K562 (cell line): ENCODE results near the gene DDR1. TPM values are rescaled to one million over a fixed set of nuclear protein-coding genes. Genes with fewer than 3 reads are reported as not detected.

Experiments
- ATF1 ChIP-seq, 2 experiments: fragments of 450-650 bp in 1 of 2; IDR thresholded peaks; 2 replicates each; pipeline ENCODE4 v1.6.1; 2016; ENCODE audit warnings: missing compliant biosample characterization in 1 of 2, missing genetic modification characterization in 1 of 2
- CREB5 ChIP-seq: fragments of 250-450 bp; sonication (Bioruptor Pico); IDR thresholded peaks from 2 replicates; pipeline ENCODE4 v1.5.0; 2020; ENCODE audit warnings: mild to moderate bottlenecking
- CTCFL ChIP-seq: IDR thresholded peaks from 2 replicates; pipeline ENCODE4 v1.6.1; 2011; ENCODE audit warnings: borderline replicate concordance, low read depth, mild to moderate bottlenecking, moderate library complexity, low read length; ENCODE audit not compliant: insufficient read depth, poor library complexity, severe bottlenecking
- DPF2 ChIP-seq: fragments of 450-650 bp; IDR thresholded peaks from 2 replicates; pipeline ENCODE4 v1.6.1; 2016
- FOXA3 ChIP-seq, 2 experiments: fragments of 450-650 bp in 1 of 2; sonication (generic) in 1 of 2; formaldehyde crosslinking; IDR thresholded peaks in 1 of 2; conservative IDR thresholded peaks in 1 of 2; 2 replicates each; pipeline versions ENCODE4 v1.4.0 to v1.8.0; 2020 to 2022; ENCODE audit warnings: mild to moderate bottlenecking in 2 of 2, missing genetic modification reagents in 1 of 2
- JUND ChIP-seq, 2 experiments: IDR thresholded peaks; 2 replicates in 1 of 2; 3 replicates in 1 of 2; pipeline ENCODE4 v1.6.1; 2011; ENCODE audit warnings: borderline replicate concordance in 2 of 2, low read depth in 2 of 2, low read length in 2 of 2, improper control_type of control experiment in 1 of 2, missing biosample characterization in 1 of 2, missing genetic modification characterization in 1 of 2, missing genetic modification reagents in 1 of 2
- MAZ ChIP-seq, 2 experiments: fragments of 450-650 bp in 1 of 2; sonication (generic) in 1 of 2; formaldehyde crosslinking; IDR thresholded peaks in 1 of 2; conservative IDR thresholded peaks in 1 of 2; 2 replicates each; pipeline versions ENCODE4 v1.4.0 to v1.5.0; 2020; ENCODE audit warnings: mild to moderate bottlenecking in 1 of 2, missing genetic modification reagents in 1 of 2
- MTA2 ChIP-seq: fragments of 450-650 bp; IDR thresholded peaks from 2 replicates; pipeline ENCODE4 v1.6.1; 2016; ENCODE audit warnings: low read depth
- MYC ChIP-seq, 2 experiments: fragments of 250-450 bp in 1 of 2; sonication (Bioruptor Pico) in 1 of 2; IDR thresholded peaks; 2 replicates each; pipeline versions ENCODE4 v1.5.1 to v1.6.1; 2012 to 2021; ENCODE audit warnings: low read depth in 2 of 2, borderline replicate concordance in 1 of 2, improper control_type of control experiment in 1 of 2, low read length in 1 of 2, mild to moderate bottlenecking in 1 of 2, moderate library complexity in 1 of 2
- NEUROD1 ChIP-seq: fragments of 150-350 bp; IDR thresholded peaks from 2 replicates; pipeline ENCODE4 v1.6.1; 2014; ENCODE audit warnings: borderline replicate concordance, low read length, low read depth; ENCODE audit not compliant: partially characterized antibody
- NFIX ChIP-seq: fragments of 250-450 bp; sonication (Bioruptor Pico); IDR thresholded peaks from 2 replicates; pipeline ENCODE4 v1.4.0; 2020; ENCODE audit warnings: low read depth, mild to moderate bottlenecking, moderate library complexity
- NR1H2 ChIP-seq: sonication (generic); formaldehyde crosslinking; IDR thresholded peaks from 2 replicates; pipeline ENCODE4 v1.4.0; 2020; ENCODE audit warnings: mild to moderate bottlenecking, missing genetic modification reagents
- NUFIP1 ChIP-seq: fragments of 450-650 bp; IDR thresholded peaks from 2 replicates; pipeline ENCODE4 v1.6.1; 2018; ENCODE audit not compliant: partially characterized antibody
- RAD21 ChIP-seq, 2 experiments: fragments of 250-450 bp in 1 of 2; fragments of 450-650 bp in 1 of 2; sonication (Bioruptor Pico) in 1 of 2; formaldehyde crosslinking in 1 of 2; IDR thresholded peaks in 1 of 2; conservative IDR thresholded peaks in 1 of 2; 2 replicates each; pipeline versions ENCODE4 v1.4.0 to v1.8.0; 2020 to 2022; ENCODE audit warnings: mild to moderate bottlenecking in 2 of 2, moderate library complexity in 1 of 2
- SRSF1 ChIP-seq: fragments of 200-400 bp; formaldehyde crosslinking; IDR thresholded peaks from 2 replicates; pipeline ENCODE4 v1.6.1; 2017; ENCODE audit warnings: mild to moderate bottlenecking, low read depth, low read length, moderate library complexity
- SRSF9 ChIP-seq: fragments of 200-400 bp; formaldehyde crosslinking; IDR thresholded peaks from 2 replicates; pipeline ENCODE4 v1.6.1; 2017; ENCODE audit warnings: low read depth, low read length, borderline replicate concordance
- XRCC4 ChIP-seq: IDR thresholded peaks from one replicate; pipeline ENCODE4 v1.6.1; 2011; ENCODE audit not compliant: insufficient read depth, insufficient read length; ENCODE audit errors: extremely low read depth
- ZBTB11 ChIP-seq, 3 experiments: fragments of 200-800 bp in 1 of 3; fragments of 250-450 bp in 1 of 3; fragments of 450-650 bp in 1 of 3; sonication (Bioruptor Pico) in 1 of 3; sonication (Bioruptor generic) in 1 of 3; formaldehyde crosslinking in 1 of 3; IDR thresholded peaks; 2 replicates each; pipeline versions ENCODE4 v1.6.1 to v1.8.0; 2016 to 2022; ENCODE audit warnings: mild to moderate bottlenecking in 2 of 3, missing genetic modification characterization in 2 of 3, missing compliant biosample characterization in 1 of 3, moderate library complexity in 1 of 3
- ZBTB8A ChIP-seq: fragments of 450-650 bp; IDR thresholded peaks from 2 replicates; pipeline ENCODE4 v1.6.1; 2018; ENCODE audit warnings: mild to moderate bottlenecking, moderate library complexity; ENCODE audit not compliant: partially characterized antibody
- ZNF354B ChIP-seq: fragments of 250-450 bp; sonication (Bioruptor Pico); IDR thresholded peaks from 2 replicates; pipeline ENCODE4 v1.4.0; 2020
- polyA plus RNA-seq, 8 experiments: library from polyadenylated mRNA; depleted of rRNA in 4 of 8; stranded (reverse) in 5 of 8; unstranded in 3 of 8; fragments of >200 nt; fragmentation: Nextera tagmentation in 2 of 8; fragmentation: Illumina TruSeq in 1 of 8; extraction: Ambion mirVana in 2 of 8; extraction: Trizol in 1 of 8; gene quantifications; 2 replicates each; pipeline versions ENCODE4 v1.2.1 to v1.2.3, GENCODE V29; 2011 to 2014; ENCODE audit warnings: inconsistent platforms in 1 of 8, missing spikeins in 1 of 8
- total RNA-seq, 7 experiments: library from RNA; depleted of rRNA in 6 of 7; stranded (reverse); fragments of >200 nt in 6 of 7; fragmentation: Illumina TruSeq in 2 of 7; extraction: Trizol in 2 of 7; gene quantifications; 2 replicates each; pipeline versions ENCODE4 v1.2.1 to v1.2.3, GENCODE V29; 2011 to 2021; ENCODE audit warnings: low replicate concordance in 1 of 7

Gene DDR1
- total and polyA plus RNA-seq, 9 of the 15 experiments (the other 6 are each of a cell fraction or from before 2014, with no cell fraction given) = 1.4 to 44.6 (median 12.2) TPM

- TF ChIP-seq CTCFL (no peak), SRSF1 (no peak), MTA2 (no peak), RAD21 (CRISPR knock-in tag; conservative IDR thresholded peaks at IDR 0.05 in 1 of 2, IDR thresholded peaks at IDR 0.05 in 1 of 2) (peak; percentile 85 to 92), SRSF9 (no peak), CREB5 (CRISPR knock-in tag) (no peak), NR1H2 (CRISPR knock-in tag) (no peak), DPF2 (no peak), NEUROD1 (no peak), ZBTB8A (no peak), ZBTB11 (CRISPR knock-in tag; IDR thresholded peaks at IDR 0.05) (peak in 1 of 3 experiments; percentile 53; a peak in 1 of 6 replicates), FOXA3 (CRISPR knock-in tag; conservative IDR thresholded peaks at IDR 0.05 in 1 of 2, IDR thresholded peaks at IDR 0.05 in 1 of 2) (no peak), XRCC4 (no peak), NUFIP1 (peak; percentile 42), JUND (IDR thresholded peaks at IDR 0.05; ENCODE audit: borderline replicate concordance, low read depth, low read length) (no peak), JUND (tag; IDR thresholded peaks at IDR 0.05; ENCODE audit: borderline replicate concordance, low read depth, low read length) (no peak), ATF1 (CRISPR knock-in tag; IDR thresholded peaks at IDR 0.05) (no peak), ATF1 (tag; IDR thresholded peaks at IDR 0.05) (no peak), NFIX (no peak), ZNF354B (CRISPR knock-in tag) (no peak), MAZ (CRISPR knock-in tag; conservative IDR thresholded peaks at IDR 0.05 in 1 of 2, IDR thresholded peaks at IDR 0.05 in 1 of 2) (0 out of 4 replicates have a peak, but pooled peaks of 1 of the 2 experiments have one; percentile 30), MYC (IDR thresholded peaks at IDR 0.05; ENCODE audit: low read depth, low read length) (0 out of 2 replicates have a peak, but pooled peaks have one; percentile 18), MYC (CRISPR knock-in tag; IDR thresholded peaks at IDR 0.05; ENCODE audit: borderline replicate concordance, low read depth) (no peak)
Measured at GRCh38 chr6:30915591-30915946, 31.2 kb downstream of the DDR1 start (continued).
